ENCODE measurements around the gene KCND3. TPM values are rescaled to one million over a fixed set of nuclear protein-coding genes. Genes with fewer than 3 reads are reported as not detected.

The KCND3 gene
- total and polyA plus RNA-seq, 2 donors (not counting 3 experiments of a cell fraction or from before 2014, with no cell fraction given): 0.03 TPM; not detected in 1

GRCh38 chr1:111793923-111794322 lies 195.5 kb downstream of the KCND3 start:
- H3K36me3 ChIP-seq (ENCODE audit: control insufficient read depth in 2 of 2, extremely low read depth in 1 of 2, insufficient read depth in 2 of 2, low read length in 2 of 2): no peaks in the 10 kb centered on the region
- intact Hi-C loops (cut with micrococcal nuclease): no loop called here
- CTCF ChIA-PET: interaction anchor here (0.5 kb wide), 1 partner anchor 21 kb away, joined by 3 read pairs; no protein-coding TSS in a partner anchor

More at GRCh38 chr1:111793923-111794322, 195.5 kb downstream of the KCND3 start:
- BruUV-seq (replicated peaks): no TSS peak
- H3K27ac ChIP-seq (ENCODE audit: insufficient read depth, low read depth, low read length): no peak overlapping the region
- peaks cover 0 to 7% of the 10 kb centered on the region in 2 experiments for H3K27me3 ChIP-seq (ENCODE audit: control insufficient read depth in 2 of 2, insufficient read depth in 2 of 2, low read length in 2 of 2)
- H3K4me1 ChIP-seq (ENCODE audit: control insufficient read depth, extremely low read depth, insufficient read depth, low read length): no peaks in the 10 kb centered on the region
- no peaks in the 10 kb centered on the region for H3K9me1 ChIP-seq (replicated peaks; ENCODE audit: control insufficient read depth, extremely low read depth, insufficient read depth, low read length)
- H4K20me1 ChIP-seq (replicated peaks; ENCODE audit: control insufficient read depth, extremely low read depth, insufficient read depth, low read length): no peaks in the 10 kb centered on the region
- dilution Hi-C loops (cut with MboI; ENCODE audit: extremely low pct_ligation_motif_present, low sequenced_read_pairs): no loop called here
- H2AFZ ChIP-seq (ENCODE audit: low read depth, low read length): no peak overlapping the region
- no peak overlapping the region for H3K4me2 ChIP-seq (ENCODE audit: insufficient read depth, low read length)
- POLR2A ChIA-PET: no interaction called here
- H3K9ac ChIP-seq (replicated peaks; ENCODE audit: extremely low read depth, insufficient read depth, low read length): no peak overlapping the region
- no peak for DNase-seq (ENCODE audit: low read depth, low spot score)
- no peaks in the 10 kb centered on the region for H3K9me3 ChIP-seq (replicated peaks; ENCODE audit: control insufficient read depth, insufficient read depth, low read length)
- TF ChIP-seq MYC (IDR thresholded peaks at IDR 0.05; ENCODE audit: low read depth, low read length) (no peak), POLR2A (IDR thresholded peaks at IDR 0.05; ENCODE audit: low read depth, low read length) (no peak), MAX (IDR thresholded peaks at IDR 0.05; ENCODE audit: insufficient read depth, insufficient read length) (no peak), JUN (IDR thresholded peaks at IDR 0.05; ENCODE audit: borderline replicate concordance, insufficient read depth, insufficient read length, low read depth) (no peak), CTCF (IDR thresholded peaks at IDR 0.05; ENCODE audit: extremely low read depth in 1 of 2, insufficient read depth in 1 of 2, low read depth in 1 of 2, low read length in 2 of 2) (no peak), GATA2 (IDR thresholded peaks at IDR 0.05; ENCODE audit: insufficient read depth, insufficient read length, low read depth, low read length) (no peak), POLR2AphosphoS5 (IDR thresholded peaks at IDR 0.05; ENCODE audit: insufficient read depth, low read depth, low read length) (no peak), EZH2 (IDR thresholded peaks at IDR 0.05; ENCODE audit: borderline replicate concordance, low read depth, low read length, severe bottlenecking) (no peak), FOS (IDR thresholded peaks at IDR 0.05; ENCODE audit: borderline replicate concordance, insufficient read depth, low read length) (no peak)
- no peaks in the 10 kb centered on the region for H3K79me2 ChIP-seq (ENCODE audit: control insufficient read depth, insufficient read depth, low read length)
- no peak overlapping the region for H3K4me3 ChIP-seq (replicated peaks in 1 of 3; ENCODE audit: insufficient read depth in 1 of 3, low read depth in 1 of 3, low read length in 3 of 3)
- no peak for FAIRE-seq

Measured in endothelial cell of umbilical vein (primary cell).